Occipital lobe (tissue), 2 donors: ENCODE measurements around the gene ROBO1. TPM values are rescaled to one million over a fixed set of nuclear protein-coding genes. Genes with fewer than 3 reads are reported as not detected.

ENCODE experiments used
- DNase-seq: peaks from one replicate; lab custom pipeline; 2025; lab: John Stamatoyannopoulos, UW
- total RNA-seq: library from RNA; depleted of rRNA; stranded (reverse); fragments of >200 nt; gene quantifications from one replicate; pipeline ENCODE4 v1.2.3, GENCODE V29; 2014

ROBO1 gene
- total RNA-seq, 1 donor from 2014 or later, result 156 TPM

GRCh38 chr3:78991656-78992055 is 776.1 kb downstream of the ROBO1 start:
- DNase-seq, result no peak

- DNase-seq, result no peak
These were observed 777.6 kb downstream of the ROBO1 start for GRCh38 chr3:78990156-78990555.

DNA sequence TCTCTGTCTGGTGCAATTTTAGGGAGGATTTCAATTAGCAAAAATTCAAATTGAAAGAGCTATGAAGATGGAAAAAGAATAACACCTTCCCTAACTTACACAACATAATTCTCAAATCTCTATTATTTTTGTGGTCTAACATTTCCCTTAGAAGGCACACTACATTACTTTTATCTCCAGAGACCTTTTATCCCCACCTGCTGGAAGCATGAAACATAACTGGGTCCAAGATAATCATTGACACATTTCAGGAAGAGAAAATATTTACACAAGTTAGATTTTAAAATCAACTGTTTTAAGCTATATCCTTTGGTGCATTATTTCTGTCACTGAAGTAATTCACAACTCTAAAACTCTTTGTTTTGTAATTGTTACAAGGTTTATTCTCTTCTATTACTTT is 779.5 kb downstream of the ROBO1 start:
- DNase-seq, result no peak

GRCh38 chr3:78986416-78987101 is 781.2 kb downstream of the ROBO1 start:
- DNase-seq, result no peak

GRCh38 chr3:78985981-78986380 is 781.8 kb downstream of the ROBO1 start:
- no peak for DNase-seq

GRCh38 chr3:78979028-78979427 is 788.8 kb downstream of the ROBO1 start:
- DNase-seq, result no peak

DNA sequence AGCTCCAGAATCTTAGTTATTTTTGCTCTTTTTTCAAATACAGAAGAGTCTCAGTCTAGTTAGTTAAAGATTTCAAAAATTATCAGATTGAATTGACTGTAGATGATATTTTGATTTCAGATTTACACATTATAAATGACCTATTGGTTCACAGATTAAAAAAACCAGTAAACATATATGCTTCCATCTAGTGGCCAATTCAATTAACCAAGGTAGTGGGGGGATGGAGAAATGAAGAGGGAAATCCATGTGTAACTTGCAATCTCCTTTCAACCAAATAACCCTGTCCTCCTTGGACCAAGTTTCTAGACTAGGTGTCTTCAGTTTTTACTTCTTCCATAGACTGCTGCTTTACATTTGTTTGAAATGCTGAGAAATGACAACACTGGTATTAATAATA is 789.8 kb downstream of the ROBO1 start:
- DNase-seq, result no peak

- DNase-seq, result no peak
These were observed 790.7 kb downstream of the ROBO1 start for GRCh38 chr3:78977073-78977472.

GRCh38 chr3:78976200-78976599 is 791.6 kb downstream of the ROBO1 start:
- no peak for DNase-seq

- DNase-seq, result no peak
These were observed 793.5 kb downstream of the ROBO1 start for GRCh38 chr3:78974181-78974790.

DNA sequence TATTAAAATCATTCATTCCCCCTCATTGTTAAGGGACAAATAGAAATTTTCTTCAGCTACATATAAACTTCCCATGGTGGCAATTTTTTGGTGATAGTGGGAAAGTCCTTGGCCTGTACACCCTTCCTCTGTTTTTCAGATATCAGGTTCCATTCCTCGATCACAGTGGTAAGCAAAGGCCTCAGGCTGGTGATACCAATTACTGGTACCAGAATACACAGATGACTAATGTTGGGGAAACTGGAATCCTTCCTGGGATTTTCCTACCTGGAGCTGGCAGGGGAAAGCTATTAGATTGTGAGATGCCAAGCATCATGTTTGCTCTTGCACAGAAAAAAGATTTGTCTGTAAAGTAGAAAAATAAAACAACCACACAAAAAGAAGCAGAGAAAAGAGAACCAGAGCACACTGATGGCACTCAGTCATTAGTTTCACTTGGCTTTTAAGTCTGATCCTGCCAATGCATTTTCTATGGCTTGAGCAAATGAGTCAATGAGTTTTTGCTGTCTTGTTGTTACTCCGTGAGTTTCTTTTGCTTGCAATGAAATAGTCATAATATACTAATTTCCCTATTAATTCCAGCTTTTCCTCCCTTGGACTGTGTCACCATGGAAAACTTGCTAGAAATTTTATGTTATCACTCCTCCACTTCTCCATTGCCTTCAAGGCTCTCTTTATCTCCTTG is 795.0 kb downstream of the ROBO1 start:
- no peak for DNase-seq

- no peak for DNase-seq
These were observed 797.1 kb downstream of the ROBO1 start for GRCh38 chr3:78970656-78971055.

DNA sequence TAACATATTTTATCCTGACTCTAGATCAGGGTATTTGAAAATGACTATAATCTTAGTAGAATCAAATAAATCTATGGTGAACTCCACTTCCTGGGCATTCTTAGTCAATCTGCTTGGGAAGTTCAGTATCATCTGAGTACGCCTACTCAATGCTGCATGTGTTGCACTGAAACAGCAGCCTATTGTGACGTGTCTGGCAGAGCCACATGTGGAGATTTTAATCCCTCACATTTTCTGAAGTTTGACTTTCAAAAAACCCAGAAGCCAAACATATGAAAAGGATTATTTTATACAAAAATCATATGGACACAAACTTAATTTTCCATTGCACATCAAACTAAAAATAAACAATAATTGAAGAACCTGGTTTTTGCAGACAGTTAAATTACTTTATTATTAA is 798.3 kb downstream of the ROBO1 start:
- no peak for DNase-seq

GRCh38 chr3:78967061-78967460 is 800.7 kb downstream of the ROBO1 start:
- DNase-seq, result no peak

DNA sequence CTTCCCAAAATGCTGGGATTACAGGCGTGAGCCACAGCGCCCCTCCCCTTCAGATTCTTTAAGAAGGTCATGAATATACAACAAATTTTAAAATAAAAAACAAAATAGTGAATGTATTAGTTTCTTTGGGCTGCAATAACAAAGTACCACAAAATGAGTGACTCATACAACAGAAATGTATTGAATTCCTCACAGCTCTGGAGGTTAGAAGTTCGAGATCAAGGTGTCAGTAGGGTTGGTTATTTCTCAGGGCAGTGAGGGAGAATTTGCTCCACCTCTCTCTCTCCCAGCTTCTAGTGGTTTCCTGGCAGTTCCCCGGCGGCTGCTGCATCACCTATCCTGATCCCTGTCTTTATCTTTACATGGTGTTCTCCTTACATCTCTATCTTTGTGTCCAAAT is 804.0 kb downstream of the ROBO1 start:
- no peak for DNase-seq

DNA sequence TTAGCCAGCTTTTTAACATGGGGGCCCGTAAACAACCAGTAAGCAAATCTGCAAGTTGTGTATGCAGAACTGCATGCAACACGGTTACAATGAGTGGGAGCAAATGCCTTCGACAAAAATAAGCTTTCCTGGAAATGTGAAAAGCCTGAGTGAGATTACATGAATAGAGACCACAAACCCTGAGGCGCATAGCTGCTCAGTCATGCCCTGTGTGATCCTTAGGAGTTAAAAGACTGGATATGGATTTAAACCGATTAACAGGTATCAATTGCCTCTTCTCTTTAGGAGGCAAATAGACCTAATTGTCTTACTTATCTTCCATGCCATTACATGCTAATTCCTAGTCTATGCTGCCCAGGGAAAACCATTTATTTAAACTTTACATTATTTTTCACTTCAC is 810.3 kb downstream of the ROBO1 start:
- DNase-seq, result no peak

GRCh38 chr3:78951342-78951945 is 816.4 kb downstream of the ROBO1 start:
- no peak for DNase-seq

DNA sequence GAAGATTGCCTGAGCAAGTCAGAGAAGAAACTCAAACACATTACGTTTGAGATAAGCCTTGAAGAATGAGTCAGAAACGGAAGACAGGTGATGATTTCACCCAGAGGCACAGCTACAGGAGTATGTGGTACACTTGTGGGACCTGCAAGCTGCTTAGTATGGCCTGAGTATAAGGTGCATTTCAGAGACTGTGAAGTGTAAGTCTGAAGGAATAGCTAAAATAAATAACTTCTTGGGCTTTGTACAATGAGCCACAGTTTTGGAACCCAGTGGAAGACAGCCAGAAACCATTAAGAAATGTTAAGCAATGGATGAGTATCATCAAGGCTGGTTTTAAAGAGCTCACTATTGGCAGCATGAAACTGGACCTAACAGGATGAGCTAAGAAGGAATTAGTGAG is 826.2 kb downstream of the ROBO1 start:
- DNase-seq, result no peak

GRCh38 chr3:78940626-78941025 is 827.2 kb downstream of the ROBO1 start:
- DNase-seq, result no peak

GRCh38 chr3:78940128-78940527 is 827.7 kb downstream of the ROBO1 start:
- DNase-seq, result no peak

DNA sequence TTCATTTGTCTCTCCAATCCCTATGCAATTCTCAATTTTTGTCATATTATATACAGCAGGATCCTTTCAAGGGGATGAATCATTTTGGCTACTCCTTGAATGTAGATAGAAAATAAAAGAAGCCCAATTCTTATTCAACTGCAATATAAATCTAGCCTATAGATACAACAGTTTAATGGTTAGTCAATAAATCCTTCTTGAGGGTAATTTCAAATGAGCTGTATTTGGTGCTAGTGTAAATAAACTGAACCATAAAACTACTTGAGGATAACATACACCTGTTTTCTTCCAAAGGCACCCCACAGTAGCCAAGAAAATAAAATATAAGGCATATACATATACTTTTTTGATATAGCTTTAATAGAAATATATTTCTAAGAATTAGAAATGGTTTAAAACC is 830.3 kb downstream of the ROBO1 start:
- no peak for DNase-seq

GRCh38 chr3:78927759-78928158 is 840.0 kb downstream of the ROBO1 start:
- no peak for DNase-seq

DNA sequence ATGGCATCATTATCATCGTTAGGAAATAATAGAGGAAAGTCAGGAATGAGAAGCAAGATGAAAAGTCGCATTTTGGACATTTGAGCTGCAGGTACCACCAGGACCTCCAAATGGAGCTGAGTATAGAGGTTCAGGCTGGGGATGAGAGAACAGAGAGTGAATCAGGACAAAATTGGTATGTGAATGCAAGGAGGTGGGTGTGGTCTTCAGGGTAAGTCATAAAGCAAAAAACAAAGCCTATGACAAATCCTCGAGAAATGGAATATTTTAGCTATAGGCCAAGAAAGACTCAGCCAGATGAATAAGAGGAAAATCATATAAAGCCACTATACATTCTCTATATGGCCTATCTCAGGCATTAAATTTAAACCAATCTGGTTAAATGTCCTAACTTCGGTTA is 841.3 kb downstream of the ROBO1 start:
- DNase-seq, result no peak
